ENCODE measurements around the gene SMTNL1.

The SMTNL1 gene

DNA sequence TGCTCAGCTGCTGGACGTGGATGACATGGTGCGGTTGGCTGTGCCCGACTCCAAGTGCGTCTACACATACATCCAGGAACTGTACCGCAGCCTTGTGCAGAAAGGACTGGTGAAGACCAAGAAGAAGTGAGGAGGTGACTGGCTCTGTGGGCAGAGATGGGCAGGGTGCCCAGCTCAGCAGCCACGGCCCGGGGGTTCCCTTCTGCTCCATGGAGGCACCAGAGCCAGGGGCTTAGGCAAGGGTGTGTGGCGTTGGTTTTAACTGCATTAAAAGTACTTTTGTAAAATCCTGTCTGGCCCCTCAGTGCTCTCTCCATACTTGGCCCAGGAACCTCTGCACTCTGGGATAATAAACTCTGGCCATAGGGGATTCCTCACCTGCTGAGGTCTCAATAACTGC lies 12.6 kb downstream of the SMTNL1 start:
- H4K8ac ChIP-seq (ENCODE audit: low read depth, low read length), result no peak overlapping the region
- H3K27me3 ChIP-seq (ENCODE audit: insufficient read depth, low read length, poor library complexity), result no peaks in the 10 kb centered on the region
- no peak overlapping the region for H3K9ac ChIP-seq (ENCODE audit: low read length)
- H3K36me3 ChIP-seq (ENCODE audit: control insufficient read depth, insufficient read depth, low read length), result no peaks in the 10 kb centered on the region
- H3K4me2 ChIP-seq (ENCODE audit: low read length), result no peak overlapping the region
- no peak overlapping the region for H2BK120ac ChIP-seq (ENCODE audit: low read depth, low read length)
- H2AK5ac ChIP-seq (ENCODE audit: low read length), result no peak overlapping the region
- no peak overlapping the region for H3K4ac ChIP-seq (ENCODE audit: low read depth, low read length)
- no peak overlapping the region for H3K4me3 ChIP-seq (ENCODE audit: low read length)
- no peak overlapping the region for H2BK15ac ChIP-seq (replicated peaks; ENCODE audit: low read depth)
- H3K79me1 ChIP-seq (ENCODE audit: low read length), result no peaks in the 10 kb centered on the region
- no peak for DNase-seq
- H4K5ac ChIP-seq (ENCODE audit: low read length), result no peak overlapping the region
- H3K79me2 ChIP-seq (ENCODE audit: control insufficient read depth, insufficient read depth, low read length), result no peaks in the 10 kb centered on the region
- no peak overlapping the region for H2BK5ac ChIP-seq (ENCODE audit: low read length)
- H3K23ac ChIP-seq (ENCODE audit: low read length), result no peak overlapping the region
- H3K18ac ChIP-seq (ENCODE audit: low read length), result no peak overlapping the region
- H3K27ac ChIP-seq (ENCODE audit: low read depth, low read length), result no peak overlapping the region
- H3K4me1 ChIP-seq (ENCODE audit: control insufficient read depth, low read depth, low read length), result peaks cover 4% of the 10 kb centered on the region
- WGBS (ENCODE audit: extremely low coverage, insufficient coverage, low lambda C conversion rate), result no CpG with 5 or more reads among the region's 8 CpGs
- no peak overlapping the region for H3K56ac ChIP-seq (ENCODE audit: low read length)

- H3K18ac ChIP-seq (ENCODE audit: low read length), result no peak overlapping the region
- H3K79me1 ChIP-seq (ENCODE audit: low read length), result no peaks in the 10 kb centered on the region
- H2BK120ac ChIP-seq (ENCODE audit: low read depth, low read length), result no peak overlapping the region
- H2AK5ac ChIP-seq (ENCODE audit: low read length), result no peak overlapping the region
- H3K36me3 ChIP-seq (ENCODE audit: control insufficient read depth, insufficient read depth, low read length), result no peaks in the 10 kb centered on the region
- H3K4me2 ChIP-seq (ENCODE audit: low read length), result no peak overlapping the region
- no peak overlapping the region for H3K4me3 ChIP-seq (ENCODE audit: low read length)
- no peak overlapping the region for H3K4ac ChIP-seq (ENCODE audit: low read depth, low read length)
- no peak overlapping the region for H3K23ac ChIP-seq (ENCODE audit: low read length)
- H4K8ac ChIP-seq (ENCODE audit: low read depth, low read length), result no peak overlapping the region
- H3K56ac ChIP-seq (ENCODE audit: low read length), result no peak overlapping the region
- WGBS (ENCODE audit: extremely low coverage, insufficient coverage, low lambda C conversion rate), result no CpG with 5 or more reads among the region's 4 CpGs
- DNase-seq, result no peak
- H2BK15ac ChIP-seq (replicated peaks; ENCODE audit: low read depth), result no peak overlapping the region
- H3K27ac ChIP-seq (ENCODE audit: low read depth, low read length), result no peak overlapping the region
- H3K9ac ChIP-seq (ENCODE audit: low read length), result no peak overlapping the region
- peaks cover 4% of the 10 kb centered on the region for H3K4me1 ChIP-seq (ENCODE audit: control insufficient read depth, low read depth, low read length)
- H3K27me3 ChIP-seq (ENCODE audit: insufficient read depth, low read length, poor library complexity), result no peaks in the 10 kb centered on the region
- H2BK5ac ChIP-seq (ENCODE audit: low read length), result no peak overlapping the region
- no peaks in the 10 kb centered on the region for H3K79me2 ChIP-seq (ENCODE audit: control insufficient read depth, insufficient read depth, low read length)
- no peak overlapping the region for H4K5ac ChIP-seq (ENCODE audit: low read length)
Observed at GRCh38 chr11:57551941-57552340, 14.5 kb downstream of the SMTNL1 start.

- Histone ChIP-seq H2BK120ac (ENCODE audit: low read depth, low read length) (no peak overlapping the region), H4K5ac (ENCODE audit: low read length) (no peak overlapping the region), H2AK5ac (ENCODE audit: low read length) (no peak overlapping the region), H3K4me3 (ENCODE audit: low read length) (no peak overlapping the region), H2BK5ac (ENCODE audit: low read length) (no peak overlapping the region), H3K79me1 (ENCODE audit: low read length) (no peaks in the 10 kb centered on the region), H2BK15ac (replicated peaks; ENCODE audit: low read depth) (no peak overlapping the region), H3K9ac (ENCODE audit: low read length) (no peak overlapping the region), H3K56ac (ENCODE audit: low read length) (no peak overlapping the region), H3K27me3 (ENCODE audit: insufficient read depth, low read length, poor library complexity) (no peaks in the 10 kb centered on the region), H3K23ac (ENCODE audit: low read length) (no peak overlapping the region), H3K79me2 (ENCODE audit: control insufficient read depth, insufficient read depth, low read length) (no peaks in the 10 kb centered on the region), H3K18ac (ENCODE audit: low read length) (no peak overlapping the region), H3K4me2 (ENCODE audit: low read length) (no peak overlapping the region), H3K36me3 (ENCODE audit: control insufficient read depth, insufficient read depth, low read length) (no peaks in the 10 kb centered on the region), H3K4ac (ENCODE audit: low read depth, low read length) (no peak overlapping the region), H4K8ac (ENCODE audit: low read depth, low read length) (no peak overlapping the region), H3K27ac (ENCODE audit: low read depth, low read length) (no peak overlapping the region), H3K4me1 (ENCODE audit: control insufficient read depth, low read depth, low read length) (peaks cover 2% of the 10 kb centered on the region)
- WGBS (ENCODE audit: extremely low coverage, insufficient coverage, low lambda C conversion rate), result no CpG with 5 or more reads among the region's 5 CpGs
- peak; percentile 44 for DNase-seq
Observed at GRCh38 chr11:57552479-57552878, 15.1 kb downstream of the SMTNL1 start.

DNA sequence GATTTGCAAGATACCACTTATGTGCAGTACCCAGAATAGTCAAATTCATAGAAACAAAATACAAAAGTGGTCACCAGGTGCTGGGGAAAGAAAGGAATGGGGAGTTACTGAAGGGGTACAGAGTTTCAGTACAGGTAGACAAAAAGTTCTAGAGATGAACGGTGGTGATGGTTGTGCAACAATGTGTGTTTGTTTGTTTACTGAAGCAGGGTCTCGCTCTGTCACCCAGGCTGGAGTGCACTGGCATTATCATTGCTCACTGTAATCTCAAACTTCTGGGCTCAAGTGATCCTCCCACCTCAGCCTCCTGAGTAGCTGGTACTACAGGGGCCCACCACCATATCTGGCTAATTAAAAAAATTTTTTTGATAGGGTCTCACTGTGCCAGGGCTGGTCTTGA lies 18.0 kb downstream of the SMTNL1 start:
- H3K4me1 ChIP-seq (ENCODE audit: control insufficient read depth, low read depth, low read length), result no peaks in the 10 kb centered on the region
- H3K56ac ChIP-seq (ENCODE audit: low read length), result no peak overlapping the region
- H2BK5ac ChIP-seq (ENCODE audit: low read length), result no peak overlapping the region
- no peak overlapping the region for H3K9ac ChIP-seq (ENCODE audit: low read length)
- H4K8ac ChIP-seq (ENCODE audit: low read depth, low read length), result no peak overlapping the region
- no peak overlapping the region for H4K5ac ChIP-seq (ENCODE audit: low read length)
- H3K27me3 ChIP-seq (ENCODE audit: insufficient read depth, low read length, poor library complexity), result no peaks in the 10 kb centered on the region
- H3K4ac ChIP-seq (ENCODE audit: low read depth, low read length), result no peak overlapping the region
- H3K4me3 ChIP-seq (ENCODE audit: low read length), result no peak overlapping the region
- no peak overlapping the region for H3K27ac ChIP-seq (ENCODE audit: low read depth, low read length)
- H3K79me1 ChIP-seq (ENCODE audit: low read length), result no peaks in the 10 kb centered on the region
- no peaks in the 10 kb centered on the region for H3K79me2 ChIP-seq (ENCODE audit: control insufficient read depth, insufficient read depth, low read length)
- no peak overlapping the region for H3K4me2 ChIP-seq (ENCODE audit: low read length)
- H3K36me3 ChIP-seq (ENCODE audit: control insufficient read depth, insufficient read depth, low read length), result no peaks in the 10 kb centered on the region
- H2BK15ac ChIP-seq (replicated peaks; ENCODE audit: low read depth), result no peak overlapping the region
- H3K18ac ChIP-seq (ENCODE audit: low read length), result no peak overlapping the region
- WGBS (ENCODE audit: extremely low coverage, insufficient coverage, low lambda C conversion rate), result no CpG with 5 or more reads among the region's 2 CpGs
- DNase-seq, result no peak
- H3K23ac ChIP-seq (ENCODE audit: low read length), result no peak overlapping the region
- H2AK5ac ChIP-seq (ENCODE audit: low read length), result no peak overlapping the region
- H2BK120ac ChIP-seq (ENCODE audit: low read depth, low read length), result no peak overlapping the region

- H3K27me3 ChIP-seq (ENCODE audit: insufficient read depth, low read length, poor library complexity), result no peaks in the 10 kb centered on the region
- H2BK15ac ChIP-seq (replicated peaks; ENCODE audit: low read depth), result no peak overlapping the region
- H3K56ac ChIP-seq (ENCODE audit: low read length), result no peak overlapping the region
- H3K23ac ChIP-seq (ENCODE audit: low read length), result no peak overlapping the region
- no peak overlapping the region for H2BK120ac ChIP-seq (ENCODE audit: low read depth, low read length)
- no peaks in the 10 kb centered on the region for H3K79me1 ChIP-seq (ENCODE audit: low read length)
- H3K36me3 ChIP-seq (ENCODE audit: control insufficient read depth, insufficient read depth, low read length), result no peaks in the 10 kb centered on the region
- H4K8ac ChIP-seq (ENCODE audit: low read depth, low read length), result no peak overlapping the region
- no peak overlapping the region for H3K18ac ChIP-seq (ENCODE audit: low read length)
- no CpG with 5 or more reads among the region's 8 CpGs for WGBS (ENCODE audit: extremely low coverage, insufficient coverage, low lambda C conversion rate)
- H3K79me2 ChIP-seq (ENCODE audit: control insufficient read depth, insufficient read depth, low read length), result no peaks in the 10 kb centered on the region
- no peak overlapping the region for H4K5ac ChIP-seq (ENCODE audit: low read length)
- no peak overlapping the region for H3K4me2 ChIP-seq (ENCODE audit: low read length)
- H3K4ac ChIP-seq (ENCODE audit: low read depth, low read length), result no peak overlapping the region
- no peak for DNase-seq
- H2BK5ac ChIP-seq (ENCODE audit: low read length), result no peak overlapping the region
- no peak overlapping the region for H3K4me3 ChIP-seq (ENCODE audit: low read length)
- H3K4me1 ChIP-seq (ENCODE audit: control insufficient read depth, low read depth, low read length), result no peaks in the 10 kb centered on the region
- H2AK5ac ChIP-seq (ENCODE audit: low read length), result no peak overlapping the region
- no peak overlapping the region for H3K27ac ChIP-seq (ENCODE audit: low read depth, low read length)
- no peak overlapping the region for H3K9ac ChIP-seq (ENCODE audit: low read length)
Observed at GRCh38 chr11:57556041-57556440, 18.6 kb downstream of the SMTNL1 start.

DNA sequence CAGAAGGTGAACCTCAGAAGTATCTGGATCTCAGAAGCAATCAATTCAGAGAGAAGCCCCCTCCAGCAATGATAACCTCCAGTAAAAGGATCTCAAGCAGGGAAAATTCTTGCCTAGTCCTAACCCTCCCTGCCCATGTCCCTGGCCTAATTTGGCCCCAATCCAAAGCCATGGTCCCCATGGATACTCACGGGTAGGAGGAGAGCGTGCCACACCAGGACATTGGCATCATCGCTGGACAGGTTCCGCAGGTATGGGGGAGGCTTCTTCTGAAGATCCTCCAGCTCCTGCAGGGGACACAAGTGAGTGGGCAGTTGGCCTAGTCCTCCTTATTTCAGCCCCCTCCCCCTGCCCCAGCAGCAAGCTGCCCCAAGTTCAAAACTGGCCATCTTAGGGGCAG lies 22.8 kb downstream of the SMTNL1 start:
- DNase-seq, result no peak
- Histone ChIP-seq H3K56ac (ENCODE audit: low read length) (no peak overlapping the region), H3K79me1 (ENCODE audit: low read length) (no peaks in the 10 kb centered on the region), H3K36me3 (ENCODE audit: control insufficient read depth, insufficient read depth, low read length) (no peaks in the 10 kb centered on the region), H3K9ac (ENCODE audit: low read length) (no peak overlapping the region), H4K5ac (ENCODE audit: low read length) (no peak overlapping the region), H2AK5ac (ENCODE audit: low read length) (no peak overlapping the region), H3K23ac (ENCODE audit: low read length) (no peak overlapping the region), H4K8ac (ENCODE audit: low read depth, low read length) (no peak overlapping the region), H3K27me3 (ENCODE audit: insufficient read depth, low read length, poor library complexity) (no peaks in the 10 kb centered on the region), H3K27ac (ENCODE audit: low read depth, low read length) (no peak overlapping the region), H3K18ac (ENCODE audit: low read length) (no peak overlapping the region), H3K4me1 (ENCODE audit: control insufficient read depth, low read depth, low read length) (no peaks in the 10 kb centered on the region), H2BK5ac (ENCODE audit: low read length) (no peak overlapping the region), H3K4me2 (ENCODE audit: low read length) (no peak overlapping the region), H2BK15ac (replicated peaks; ENCODE audit: low read depth) (no peak overlapping the region), H3K79me2 (ENCODE audit: control insufficient read depth, insufficient read depth, low read length) (no peaks in the 10 kb centered on the region), H3K4me3 (ENCODE audit: low read length) (no peak overlapping the region), H3K4ac (ENCODE audit: low read depth, low read length) (no peak overlapping the region), H2BK120ac (ENCODE audit: low read depth, low read length) (no peak overlapping the region)
- no CpG with 5 or more reads among the region's 4 CpGs for WGBS (ENCODE audit: extremely low coverage, insufficient coverage, low lambda C conversion rate)

Data from mesendoderm (in vitro differentiated cells).